ENCODE measurements around the gene C17orf107. TPM values are rescaled to one million over a fixed set of nuclear protein-coding genes. Genes with fewer than 3 reads are reported as not detected.

The C17orf107 gene
- total RNA-seq, 1 experiment from 2014 or later: under 0.01 TPM

DNA sequence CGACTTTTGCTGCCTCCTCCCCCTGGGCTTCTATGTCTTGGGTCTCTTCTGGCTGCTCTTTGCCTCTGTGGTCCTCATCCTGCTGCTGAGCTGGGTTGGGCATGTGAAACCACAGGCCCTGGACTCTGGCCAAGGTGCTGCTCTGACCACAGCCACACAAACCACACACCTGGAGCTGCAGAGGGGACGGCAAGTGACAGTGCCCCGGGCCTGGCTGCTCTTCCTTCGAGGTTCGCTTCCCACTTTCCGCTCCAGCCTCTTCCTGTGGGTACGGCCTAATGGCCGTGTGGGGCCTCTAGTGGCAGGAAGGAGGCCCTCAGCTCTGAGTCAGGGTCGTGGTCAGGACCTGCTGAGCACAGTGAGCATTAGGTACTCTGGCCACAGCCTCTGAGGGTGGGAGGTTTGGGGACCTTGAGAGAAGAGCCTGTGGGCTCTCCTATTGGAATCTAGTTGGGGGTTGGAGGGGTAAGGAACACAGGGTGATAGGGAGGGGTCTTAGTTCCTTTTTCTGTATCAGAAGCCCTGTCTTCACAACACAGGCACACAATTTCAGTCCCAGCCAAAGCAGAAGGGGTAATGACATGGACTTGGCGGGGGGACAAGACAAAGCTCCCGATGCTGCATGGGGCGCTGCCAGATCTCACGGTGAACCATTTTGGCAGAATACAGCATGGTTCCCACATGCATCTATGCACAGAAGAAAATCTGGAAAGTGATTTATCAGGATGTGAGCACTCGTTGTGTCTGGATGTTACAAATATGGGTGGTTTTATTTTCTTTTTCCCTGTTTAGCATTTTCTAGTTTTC lies 35.0 kb downstream of the C17orf107 start:
- peak; percentile 58 for DNase-seq (ENCODE audit: low read depth)

DNA sequence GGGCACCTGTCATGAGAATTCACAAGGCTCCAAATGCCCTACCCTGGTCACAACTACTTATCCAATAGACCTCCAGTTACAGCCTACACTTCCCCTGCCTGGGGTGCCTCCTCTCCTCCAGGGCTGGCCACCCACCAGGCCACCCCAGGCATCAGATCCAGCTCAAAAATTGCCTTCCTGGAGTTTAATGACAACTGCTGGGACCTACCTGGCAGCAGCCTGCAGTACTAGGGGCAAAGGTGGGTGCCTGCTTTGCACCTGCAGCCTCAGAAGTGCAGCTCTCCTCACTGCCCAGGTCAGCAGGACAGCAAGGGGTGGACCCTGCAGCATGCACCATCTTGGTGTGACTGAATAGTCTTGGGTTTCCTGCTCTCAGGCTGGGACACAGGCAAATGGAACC lies 36.3 kb downstream of the C17orf107 start:
- no peak for DNase-seq (ENCODE audit: low read depth)

DNA sequence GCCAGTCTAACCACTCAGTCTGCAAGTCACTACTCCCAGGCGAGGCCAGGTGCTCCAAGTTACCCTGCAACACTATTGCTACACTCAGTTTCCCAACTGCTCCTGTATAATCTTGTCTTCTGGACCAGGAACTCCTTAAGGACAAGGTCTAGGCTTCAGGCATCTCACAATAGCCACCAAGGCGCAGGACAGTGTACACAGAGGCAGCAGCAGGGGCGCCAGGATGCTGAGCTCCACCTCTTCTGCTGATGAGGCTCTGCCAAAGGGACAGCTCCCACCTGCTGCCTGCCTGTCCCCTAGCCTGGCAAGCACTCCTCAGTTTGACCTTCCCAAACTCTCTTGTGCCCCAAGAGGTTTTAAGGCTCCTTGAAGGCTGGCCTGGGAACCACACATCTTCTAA lies 37.1 kb downstream of the C17orf107 start:
- no peak for DNase-seq (ENCODE audit: low read depth)

DNA sequence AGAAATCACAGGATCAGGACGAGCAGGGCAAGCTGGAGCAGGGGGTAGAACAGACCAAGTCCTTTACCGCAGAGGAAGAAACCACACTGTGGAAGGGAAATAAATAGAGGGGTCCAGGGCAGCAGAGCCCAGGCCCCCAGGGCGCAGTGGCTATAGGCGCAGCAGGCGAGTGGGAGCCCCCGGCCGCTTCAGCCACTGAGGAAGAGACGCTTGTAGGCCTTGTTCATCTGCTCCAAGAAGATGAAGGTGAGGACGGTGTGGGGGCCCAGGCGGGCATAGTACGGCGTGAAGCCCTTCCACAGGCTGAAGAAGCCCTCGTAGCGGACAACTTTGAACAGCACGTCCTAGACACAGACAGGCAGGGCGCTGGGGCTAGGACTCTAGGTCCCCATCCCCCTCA lies 38.2 kb downstream of the C17orf107 start:
- no peak for DNase-seq (ENCODE audit: low read depth)

DNA sequence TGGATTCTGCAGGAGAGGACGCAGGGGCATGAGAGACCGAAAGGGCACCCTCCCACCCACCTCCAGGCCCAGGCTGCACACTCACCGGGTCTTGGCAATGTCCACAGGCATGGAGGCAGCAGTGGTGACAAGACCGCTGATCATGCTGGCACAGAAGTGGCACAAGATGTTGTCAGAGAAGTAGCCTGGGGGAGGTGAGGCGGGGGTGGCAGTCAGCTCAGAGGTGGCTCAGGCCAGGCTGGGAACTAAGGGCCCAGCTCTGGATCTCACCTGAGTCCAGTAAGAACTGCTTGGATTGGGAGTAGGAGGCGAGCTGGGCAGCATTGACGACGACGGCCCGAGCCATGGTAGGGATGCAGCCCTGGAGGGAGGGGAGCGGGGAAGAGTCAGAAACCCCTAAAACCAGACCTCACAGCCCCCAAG lies 38.7 kb downstream of the C17orf107 start:
- DNase-seq (ENCODE audit: low read depth): no peak

DNA sequence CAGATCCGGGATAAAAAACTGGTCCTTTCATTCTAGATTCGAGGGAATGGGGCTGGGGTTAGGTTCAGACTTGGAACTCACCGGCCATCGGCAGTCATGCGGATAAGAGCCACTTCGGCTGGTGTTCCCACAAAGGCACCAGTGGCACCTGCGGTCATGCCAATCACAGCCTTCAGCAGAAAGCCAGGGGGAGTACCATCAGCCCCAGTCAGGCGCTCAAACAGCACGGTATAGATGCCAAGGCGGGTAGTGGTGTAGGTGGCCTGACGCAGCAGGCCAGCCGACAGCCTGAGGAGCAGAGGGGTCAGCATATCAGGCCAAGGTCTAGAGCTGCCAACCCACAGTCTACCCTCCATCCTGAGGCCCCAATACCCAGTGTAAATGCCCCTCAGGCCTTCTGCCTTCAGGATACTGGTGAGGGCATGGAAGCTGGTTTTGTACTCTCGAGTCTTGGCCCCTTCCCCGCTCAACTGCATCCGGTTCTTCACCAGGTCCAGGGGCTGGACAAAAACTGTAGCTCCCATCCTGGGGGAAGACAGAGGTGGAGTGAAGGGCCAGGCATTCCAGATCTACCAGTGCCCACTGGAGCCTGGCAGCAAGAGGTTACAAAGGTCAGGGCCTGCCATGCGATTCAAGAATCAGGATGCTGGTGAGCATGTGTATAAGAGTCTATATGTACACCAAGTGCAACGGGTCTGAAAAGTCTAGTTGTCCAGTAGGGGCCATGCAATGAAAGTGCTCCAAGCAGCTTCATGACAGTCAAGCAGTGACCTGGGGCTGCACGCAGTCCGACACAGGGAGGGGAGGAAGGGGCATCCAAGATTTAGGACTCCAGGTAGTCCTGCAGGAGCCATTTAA lies 39.6 kb downstream of the C17orf107 start:
- no peak for DNase-seq (ENCODE audit: low read depth)

DNA sequence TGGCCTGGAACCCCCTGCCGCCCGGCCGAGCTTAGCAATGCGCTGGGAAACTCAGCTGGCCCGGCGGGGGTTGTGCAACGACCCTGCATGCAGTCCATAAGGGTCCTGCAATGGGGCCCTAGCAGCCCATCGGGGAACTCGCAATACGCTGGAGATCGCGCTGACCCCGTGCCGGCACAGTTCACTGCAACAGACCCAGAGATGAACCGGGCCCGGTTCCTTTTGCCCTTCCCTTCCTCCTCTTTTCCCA lies 40.1 kb downstream of the C17orf107 start:
- no peak for DNase-seq (ENCODE audit: low read depth)

DNA sequence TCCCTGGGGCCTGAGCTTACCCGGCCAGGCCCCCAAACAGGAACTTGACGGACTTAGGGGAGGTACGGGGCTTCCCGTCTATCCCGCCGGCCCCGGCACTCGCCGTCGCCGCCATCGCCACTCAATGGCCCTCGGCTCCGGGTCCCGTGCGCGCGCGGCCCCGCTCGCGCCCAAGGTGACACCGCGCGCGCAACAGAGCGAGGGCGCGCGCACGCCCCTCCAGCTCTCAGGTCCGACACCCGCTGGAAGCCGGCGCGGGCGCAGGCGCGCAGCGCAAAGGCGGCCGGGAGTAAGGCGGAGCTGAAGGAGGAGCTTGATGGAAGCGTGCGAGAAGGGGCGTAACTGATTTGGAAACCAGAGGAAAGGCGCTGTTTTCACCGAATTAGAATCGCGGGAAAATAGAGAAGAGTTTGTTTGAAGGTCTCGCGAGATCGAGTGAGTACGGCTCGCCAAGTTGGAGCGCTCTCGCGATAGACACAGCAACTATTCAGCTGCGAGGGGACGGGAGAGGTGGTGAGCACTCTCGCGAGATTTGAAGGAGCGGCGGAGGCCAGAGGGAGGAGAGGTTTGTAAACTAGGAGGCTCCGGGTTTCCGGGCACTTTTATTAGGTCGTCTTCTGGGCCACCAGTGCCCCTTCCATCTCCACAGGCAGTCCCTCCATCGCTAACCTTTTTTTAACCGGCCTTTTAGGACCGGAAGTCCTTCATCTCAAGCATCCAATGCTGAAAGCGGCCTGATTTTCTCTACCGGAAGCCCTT lies 40.6 kb downstream of the C17orf107 start, which contains the start of the genes RNF167 and SLC25A11:
Gene RNF167, plus strand, starts transcription at position 473 of the 759 bp plus-strand sequence. CDS start 642 bp downstream, outside the sequence.
Gene SLC25A11, minus strand, starts transcription at position 251 of the 759 bp plus-strand sequence. Its CDS starts 136 bp downstream, at position 115.
- DNase-seq (ENCODE audit: low read depth): peak; percentile 100

DNA sequence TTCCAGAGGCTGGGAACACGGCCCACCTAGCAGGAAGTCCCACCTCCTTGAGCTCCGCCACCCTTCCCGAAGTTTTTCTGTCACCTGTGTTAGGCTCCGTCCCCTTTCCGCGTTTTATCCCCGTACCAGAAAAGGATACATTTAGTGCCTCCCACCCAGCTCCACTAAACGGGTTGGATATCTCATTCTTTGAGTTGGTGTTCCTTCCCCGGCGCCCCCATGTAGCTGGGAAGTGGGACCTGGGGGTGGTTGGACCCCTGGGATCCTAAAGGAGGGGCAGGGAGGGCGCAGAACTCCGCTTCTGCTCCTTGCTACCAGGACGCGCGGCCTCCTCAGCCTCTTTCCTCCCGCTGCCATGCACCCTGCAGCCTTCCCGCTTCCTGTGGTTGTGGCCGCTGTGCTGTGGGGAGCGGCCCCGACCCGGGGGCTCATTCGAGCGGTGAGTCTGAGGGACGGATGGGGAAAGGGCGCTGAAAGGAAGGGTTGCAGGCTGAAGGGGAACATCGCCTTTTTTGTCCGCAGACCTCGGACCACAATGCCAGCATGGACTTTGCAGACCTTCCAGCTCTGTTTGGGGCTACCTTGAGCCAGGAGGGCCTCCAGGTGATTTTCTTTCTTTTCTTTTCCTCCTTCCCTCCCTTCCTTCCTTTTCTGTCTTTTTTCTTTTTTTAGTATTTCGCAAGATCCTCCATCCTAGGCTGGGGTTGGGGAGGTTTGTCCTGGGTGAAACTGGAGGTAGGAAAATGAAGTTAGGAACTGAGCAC lies 41.4 kb downstream of the C17orf107 start:
- DNase-seq (ENCODE audit: low read depth): no peak

DNA sequence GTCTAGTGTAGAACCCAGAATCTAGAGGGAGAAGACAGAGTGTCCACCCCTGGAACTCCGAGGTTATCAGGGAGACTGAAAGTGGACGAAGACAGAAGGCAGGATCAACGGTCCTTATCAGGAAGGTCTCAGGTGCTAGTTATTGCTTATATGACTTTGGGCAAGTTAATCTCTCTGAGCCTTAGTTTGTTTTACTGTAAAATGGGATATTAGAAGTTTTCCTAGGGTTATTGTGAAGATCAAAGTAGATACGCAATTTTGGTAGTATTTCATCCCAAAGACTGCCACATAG lies 41.9 kb downstream of the C17orf107 start:
- no peak for DNase-seq (ENCODE audit: low read depth)

DNA sequence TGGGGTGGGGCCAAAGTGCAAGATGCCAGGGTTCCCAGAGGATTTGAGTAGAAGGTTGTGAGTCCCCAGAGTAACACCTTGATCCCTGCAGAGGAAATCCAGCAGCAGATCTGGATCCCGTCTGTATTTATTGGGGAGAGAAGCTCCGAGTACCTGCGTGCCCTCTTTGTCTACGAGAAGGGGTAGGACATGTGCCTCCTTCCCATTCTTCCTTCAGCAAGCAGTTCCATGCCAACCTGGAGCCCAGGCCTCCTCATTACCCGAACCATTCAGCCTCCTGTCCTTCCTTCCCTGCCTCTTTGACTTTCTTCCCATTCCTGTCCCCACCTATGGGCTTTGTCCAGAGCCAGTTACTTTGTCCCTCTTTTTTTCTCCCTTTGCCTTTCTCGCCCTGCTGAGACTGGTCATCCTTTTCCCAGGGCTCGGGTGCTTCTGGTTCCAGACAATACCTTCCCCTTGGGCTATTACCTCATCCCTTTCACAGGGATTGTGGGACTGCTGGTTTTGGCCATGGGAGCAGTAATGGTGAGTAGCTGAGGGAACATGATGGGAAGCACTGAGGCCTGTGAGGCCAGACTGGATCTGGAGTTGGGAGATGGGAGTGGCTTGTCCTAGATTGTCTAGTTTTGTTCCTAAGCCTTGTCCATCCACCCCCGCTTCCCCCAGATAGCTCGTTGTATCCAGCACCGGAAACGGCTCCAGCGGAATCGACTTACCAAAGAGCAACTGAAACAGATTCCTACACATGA lies 43.6 kb downstream of the C17orf107 start:
- no peak for DNase-seq (ENCODE audit: low read depth)

DNA sequence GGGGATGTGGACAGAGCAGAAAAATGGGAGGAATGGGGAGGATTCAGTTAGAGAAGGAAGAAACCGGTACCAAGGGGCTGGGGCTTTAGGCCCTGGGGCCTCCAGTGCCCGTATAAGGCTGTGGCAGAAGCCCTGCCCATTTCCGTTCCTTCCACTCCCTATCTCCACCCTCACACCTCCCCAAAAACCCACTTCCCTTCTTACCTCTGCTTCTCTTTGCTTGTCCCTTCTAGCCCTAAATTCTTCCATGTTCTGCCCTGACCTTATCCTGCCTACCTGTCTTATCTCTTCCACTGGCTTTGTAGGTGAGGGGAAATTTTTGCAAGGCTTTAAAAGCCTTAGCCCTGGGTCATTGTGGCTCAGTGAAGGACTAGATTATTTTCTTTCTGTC lies 44.8 kb downstream of the C17orf107 start:
- no peak for DNase-seq (ENCODE audit: low read depth)

DNA sequence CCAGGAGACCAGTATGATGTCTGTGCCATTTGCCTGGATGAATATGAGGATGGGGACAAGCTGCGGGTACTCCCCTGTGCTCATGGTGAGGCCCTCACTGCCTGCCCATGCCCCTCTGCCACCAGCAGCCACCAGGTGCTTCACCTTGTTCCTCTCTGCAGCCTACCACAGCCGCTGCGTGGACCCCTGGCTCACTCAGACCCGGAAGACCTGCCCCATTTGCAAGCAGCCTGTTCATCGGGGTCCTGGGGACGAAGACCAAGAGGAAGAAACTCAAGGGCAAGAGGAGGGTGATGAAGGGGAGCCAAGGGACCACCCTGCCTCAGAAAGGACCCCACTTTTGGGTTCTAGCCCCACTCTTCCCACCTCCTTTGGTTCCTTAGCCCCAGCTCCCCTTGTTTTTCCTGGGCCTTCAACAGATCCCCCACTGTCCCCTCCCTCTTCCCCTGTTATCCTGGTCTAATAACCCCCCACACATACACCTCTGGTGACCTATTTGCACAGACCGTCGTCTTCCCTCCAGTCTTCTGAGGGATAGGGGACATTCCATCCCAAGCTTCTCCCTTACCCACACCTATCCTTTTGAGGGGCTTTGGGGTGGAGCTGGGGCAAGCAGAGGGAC lies 45.3 kb downstream of the C17orf107 start:
- DNase-seq (ENCODE audit: low read depth): no peak

DNA sequence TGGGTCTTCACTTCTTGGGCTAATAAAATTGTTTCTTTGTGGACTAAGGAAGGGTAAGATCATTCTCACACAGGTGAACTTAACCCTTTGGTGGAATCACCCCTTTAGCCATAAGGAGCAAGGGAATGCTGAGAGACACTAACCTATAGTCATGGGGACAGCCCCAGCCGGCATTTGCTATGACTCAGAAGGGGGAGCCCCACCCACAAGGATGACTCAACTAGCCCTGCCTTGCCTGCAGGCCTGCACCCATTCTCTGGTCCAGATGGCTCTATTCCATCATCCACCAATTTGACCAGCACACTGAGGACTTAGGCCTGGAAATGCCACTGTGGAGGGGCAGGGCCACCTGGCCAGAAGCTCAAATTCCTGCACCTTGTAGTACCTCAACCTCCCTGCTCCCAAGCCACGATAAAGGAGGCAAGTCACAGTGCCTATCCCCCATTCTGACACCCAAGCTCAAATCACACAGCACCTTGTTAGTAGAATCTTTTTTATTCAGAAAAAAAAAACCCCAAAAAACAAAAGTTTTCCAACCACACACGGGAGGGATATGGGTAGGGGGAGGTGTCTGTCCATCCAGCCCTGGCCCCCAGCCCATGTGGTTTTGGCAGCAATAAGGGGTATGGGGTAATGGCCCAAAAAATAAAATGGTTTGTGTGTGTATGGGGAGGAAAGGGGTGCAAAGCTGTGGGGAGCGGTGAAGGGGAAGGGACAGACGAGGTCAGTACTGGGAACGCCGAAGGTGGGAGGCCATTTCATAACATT lies 46.0 kb downstream of the C17orf107 start:
- DNase-seq (ENCODE audit: low read depth): peak; percentile 94

DNA sequence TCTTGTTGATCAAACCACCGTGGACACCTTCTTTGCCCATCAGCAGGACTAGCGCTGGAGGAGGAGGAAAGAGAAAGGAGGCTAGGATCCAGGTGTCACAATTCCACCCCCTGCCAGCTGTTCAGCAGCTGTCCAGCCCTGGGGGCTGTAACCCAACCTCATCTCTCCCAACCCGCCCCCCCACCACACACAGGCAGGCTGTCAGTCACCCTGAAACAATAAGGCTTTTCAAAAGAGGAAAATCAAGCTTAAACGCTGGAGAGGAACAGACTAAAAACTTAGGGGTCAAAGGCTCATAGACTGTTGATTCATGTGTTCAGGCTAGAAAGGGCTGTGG lies 46.6 kb downstream of the C17orf107 start:
- DNase-seq (ENCODE audit: low read depth): peak; percentile 77

DNA sequence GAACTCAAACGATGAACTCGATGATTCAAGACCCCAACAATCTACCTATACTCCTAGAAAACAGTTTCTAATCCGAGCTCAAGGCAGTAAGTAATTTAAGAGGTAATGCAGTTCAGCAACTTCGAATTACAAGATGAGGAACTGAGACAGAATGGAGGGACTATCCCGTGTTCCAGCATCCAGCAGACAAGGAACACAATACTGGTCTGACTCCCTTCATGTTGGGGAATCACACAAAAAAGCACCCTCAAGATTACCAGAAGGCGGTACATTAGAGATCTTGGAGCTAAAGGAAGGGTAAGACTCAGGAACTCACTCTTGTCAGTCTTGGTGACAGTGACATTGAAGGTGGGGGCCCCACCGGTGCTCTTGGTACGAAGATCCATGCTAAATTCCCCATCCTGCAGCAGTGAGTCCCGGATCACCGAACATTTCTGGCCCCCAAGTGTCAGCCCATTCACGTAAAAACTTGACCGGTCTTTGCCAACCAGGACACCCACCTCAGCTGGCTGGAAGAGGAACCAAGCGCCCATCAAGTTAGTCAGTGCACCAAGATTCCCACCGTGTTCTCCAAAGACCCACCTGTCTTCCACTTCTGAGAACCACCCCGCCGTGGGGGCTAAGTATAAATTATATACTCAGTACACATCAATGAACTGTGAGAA lies 47.1 kb downstream of the C17orf107 start:
- no peak for DNase-seq (ENCODE audit: low read depth)

DNA sequence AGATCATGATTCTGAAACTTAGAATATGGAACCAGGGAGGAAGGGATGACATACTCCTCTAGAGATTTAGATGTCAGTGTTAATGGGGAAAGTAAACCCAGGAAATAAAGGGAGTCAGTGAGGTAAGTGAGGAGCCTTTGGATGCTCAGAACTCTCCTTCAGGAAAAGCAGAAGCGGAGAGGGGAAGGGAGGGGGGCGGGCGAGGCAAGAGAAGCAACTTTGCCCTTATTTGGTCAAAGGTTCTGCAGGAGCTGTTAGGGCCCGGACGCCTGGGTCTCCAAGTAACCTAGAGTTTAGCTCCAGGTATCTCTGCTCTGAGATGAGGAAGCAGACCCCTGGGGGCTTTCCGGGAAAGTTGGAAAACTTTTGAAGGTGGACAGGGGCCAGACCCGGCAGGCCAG lies 47.7 kb downstream of the C17orf107 start:
- DNase-seq (ENCODE audit: low read depth): peak; percentile 41

DNA sequence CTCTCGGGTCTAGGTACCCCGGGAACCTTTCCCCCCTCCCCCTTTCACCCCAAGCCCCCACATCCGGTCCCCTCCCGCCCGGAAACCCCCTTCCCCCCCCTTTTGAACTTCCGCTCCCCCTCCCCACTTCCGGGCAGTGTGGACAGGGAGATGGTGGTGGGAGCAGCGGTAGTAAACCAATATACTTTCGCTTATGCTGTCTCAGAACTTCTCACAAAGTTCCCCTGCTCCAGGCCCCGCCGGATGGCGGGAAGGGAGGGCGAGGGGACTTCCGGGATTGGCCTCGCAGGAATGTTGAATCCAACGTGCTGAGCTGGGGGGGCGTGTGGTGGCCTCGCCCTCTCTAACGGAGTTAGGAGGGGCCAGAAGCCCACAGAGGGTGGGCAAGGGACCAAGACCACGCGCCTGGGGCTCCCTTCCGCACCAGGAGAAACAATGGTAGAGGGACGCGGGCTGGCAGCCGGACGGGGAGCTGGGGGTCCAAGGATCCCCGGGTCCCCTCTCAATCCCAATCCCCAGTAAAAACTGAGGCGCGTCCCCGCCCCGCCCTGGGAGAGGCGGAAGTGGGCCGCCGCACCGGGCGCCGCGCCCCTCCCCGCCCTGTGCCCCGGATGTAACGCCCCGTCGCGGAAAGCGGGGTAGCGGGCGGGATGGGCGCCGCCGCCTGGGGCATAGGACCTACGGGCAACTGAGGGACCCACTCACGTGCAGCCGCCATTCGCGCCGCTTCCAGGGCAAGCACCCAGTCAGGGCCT lies 48.3 kb downstream of the C17orf107 start:
- DNase-seq (ENCODE audit: low read depth): peak; percentile 65

Measured in LHCN-M2 (cell line).